ENCODE data around the gene PRR29.

PRR29 gene

GRCh38 chr17:64024781-64025731 is 26.9 kb downstream of the PRR29 start:
- TF ChIP-seq, protein P1, sequence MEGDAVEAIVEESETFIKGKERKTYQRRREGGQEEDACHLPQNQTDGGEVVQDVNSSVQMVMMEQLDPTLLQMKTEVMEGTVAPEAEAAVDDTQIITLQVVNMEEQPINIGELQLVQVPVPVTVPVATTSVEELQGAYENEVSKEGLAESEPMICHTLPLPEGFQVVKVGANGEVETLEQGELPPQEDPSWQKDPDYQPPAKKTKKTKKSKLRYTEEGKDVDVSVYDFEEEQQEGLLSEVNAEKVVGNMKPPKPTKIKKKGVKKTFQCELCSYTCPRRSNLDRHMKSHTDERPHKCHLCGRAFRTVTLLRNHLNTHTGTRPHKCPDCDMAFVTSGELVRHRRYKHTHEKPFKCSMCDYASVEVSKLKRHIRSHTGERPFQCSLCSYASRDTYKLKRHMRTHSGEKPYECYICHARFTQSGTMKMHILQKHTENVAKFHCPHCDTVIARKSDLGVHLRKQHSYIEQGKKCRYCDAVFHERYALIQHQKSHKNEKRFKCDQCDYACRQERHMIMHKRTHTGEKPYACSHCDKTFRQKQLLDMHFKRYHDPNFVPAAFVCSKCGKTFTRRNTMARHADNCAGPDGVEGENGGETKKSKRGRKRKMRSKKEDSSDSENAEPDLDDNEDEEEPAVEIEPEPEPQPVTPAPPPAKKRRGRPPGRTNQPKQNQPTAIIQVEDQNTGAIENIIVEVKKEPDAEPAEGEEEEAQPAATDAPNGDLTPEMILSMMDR (IDR thresholded peaks at IDR 0.05; ENCODE audit: low read depth, low read length), result no peak
- Histone ChIP-seq H3K36me3 (no peaks in the 10 kb centered on the region), H3K4me3 (ENCODE audit: low read depth, low read length) (no peak overlapping the region), H3K9me3 (ENCODE audit: severe bottlenecking) (no peaks in the 10 kb centered on the region), H3K27ac (peak overlapping the region; percentile 25), H3K27me3 (ENCODE audit: insufficient read depth, low read depth, severe bottlenecking) (no peaks in the 10 kb centered on the region)
- no peak for DNase-seq

DNA sequence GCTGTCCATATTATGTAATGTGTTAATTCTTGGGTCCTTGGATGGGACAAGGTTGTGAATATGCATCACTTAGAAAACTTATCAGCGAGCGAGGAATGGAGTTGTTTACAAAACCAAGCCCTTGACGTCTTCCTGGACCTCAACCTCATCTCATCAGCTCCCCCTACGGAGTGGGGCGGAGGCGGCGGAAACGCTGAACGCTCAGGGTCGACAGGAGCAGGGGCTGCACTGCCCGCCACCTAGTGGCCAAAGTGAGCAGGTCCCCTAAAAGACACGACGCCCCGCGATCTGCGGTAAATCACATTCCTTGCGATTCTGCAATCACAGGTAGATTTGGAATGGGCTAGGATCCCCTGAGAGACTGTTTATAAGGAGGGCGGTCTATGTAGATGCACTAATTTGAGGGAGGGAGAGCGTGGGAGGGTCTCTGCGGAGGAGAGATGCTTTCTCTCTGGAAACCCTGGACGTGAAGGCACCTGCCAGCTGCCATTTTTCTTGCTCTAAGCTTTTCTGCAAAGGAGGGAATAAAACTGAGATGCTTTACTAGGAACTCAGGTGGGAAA is 27.7 kb downstream of the PRR29 start:
- no peak overlapping the region for H3K27ac ChIP-seq
- TF ChIP-seq, protein P1 (IDR thresholded peaks at IDR 0.05; ENCODE audit: low read depth, low read length), result peak; percentile 99
- H3K9me3 ChIP-seq (ENCODE audit: severe bottlenecking), result no peaks in the 10 kb centered on the region
- H3K36me3 ChIP-seq, result no peaks in the 10 kb centered on the region
- H3K27me3 ChIP-seq (ENCODE audit: insufficient read depth, low read depth, severe bottlenecking), result no peaks in the 10 kb centered on the region
- peak; percentile 90 for DNase-seq
- peak overlapping the region; percentile 24 for H3K4me3 ChIP-seq (ENCODE audit: low read depth, low read length)

GRCh38 chr17:64028874-64029464 is 30.8 kb downstream of the PRR29 start:
- H3K27me3 ChIP-seq (ENCODE audit: insufficient read depth, low read depth, severe bottlenecking), result no peaks in the 10 kb centered on the region
- peak; percentile 79 for DNase-seq
- H3K4me3 ChIP-seq (ENCODE audit: low read depth, low read length), result no peak overlapping the region
- TF ChIP-seq, protein P1 (IDR thresholded peaks at IDR 0.05; ENCODE audit: low read depth, low read length), result peak; percentile 71
- no peaks in the 10 kb centered on the region for H3K9me3 ChIP-seq (ENCODE audit: severe bottlenecking)
- H3K36me3 ChIP-seq, result no peaks in the 10 kb centered on the region
- H3K27ac ChIP-seq, result no peak overlapping the region

DNA sequence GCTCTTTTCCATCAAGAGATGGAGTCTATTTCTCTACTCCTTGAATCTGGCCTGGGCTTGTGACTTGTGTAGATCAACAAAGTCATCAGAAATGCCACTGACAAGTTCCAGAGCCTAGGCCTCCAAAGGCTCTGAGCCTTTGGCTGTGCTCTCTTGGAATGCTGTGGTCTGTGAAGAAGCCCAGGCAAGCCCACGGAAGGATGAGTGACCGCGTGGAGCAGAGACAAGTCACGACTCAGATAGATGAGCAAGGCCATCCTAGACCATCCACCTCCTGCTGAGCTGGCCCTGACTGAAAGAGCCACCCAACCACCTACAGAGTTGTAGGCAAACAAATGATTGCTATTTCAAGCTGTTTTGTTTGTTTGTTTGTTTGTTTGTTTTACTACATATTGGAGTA is 33.9 kb downstream of the PRR29 start:
- Histone ChIP-seq H3K27me3 (ENCODE audit: insufficient read depth, low read depth, severe bottlenecking) (no peaks in the 10 kb centered on the region), H3K4me3 (ENCODE audit: low read depth, low read length) (no peak overlapping the region), H3K27ac (no peak overlapping the region), H3K9me3 (ENCODE audit: severe bottlenecking) (no peaks in the 10 kb centered on the region), H3K36me3 (no peaks in the 10 kb centered on the region)
- no peak for DNase-seq
- TF ChIP-seq, protein P1 (IDR thresholded peaks at IDR 0.05; ENCODE audit: low read depth, low read length), result no peak

GRCh38 chr17:64036198-64036922 is 38.2 kb downstream of the PRR29 start:
- peaks cover 1% of the 10 kb centered on the region for H3K36me3 ChIP-seq
- no peak overlapping the region for H3K27ac ChIP-seq
- no peaks in the 10 kb centered on the region for H3K27me3 ChIP-seq (ENCODE audit: insufficient read depth, low read depth, severe bottlenecking)
- TF ChIP-seq, protein P1 (IDR thresholded peaks at IDR 0.05; ENCODE audit: low read depth, low read length), result peak; percentile 73
- no peak overlapping the region for H3K4me3 ChIP-seq (ENCODE audit: low read depth, low read length)
- DNase-seq, result peak; percentile 44
- no peaks in the 10 kb centered on the region for H3K9me3 ChIP-seq (ENCODE audit: severe bottlenecking)

All from WERI-Rb-1 (cell line).